ENCODE results near the gene RXRG.

The RXRG gene

GRCh38 chr1:165409657-165410358 lies 35.1 kb downstream of the RXRG start:
- DNase-seq (ENCODE audit: low read depth): no peak

GRCh38 chr1:165408518-165408917 lies 36.4 kb downstream of the RXRG start:
- DNase-seq (ENCODE audit: low read depth): no peak

- DNase-seq (ENCODE audit: low read depth): no peak
These were observed 37.5 kb downstream of the RXRG start for GRCh38 chr1:165407398-165407797.

GRCh38 chr1:165403835-165404482 lies 41.0 kb downstream of the RXRG start:
- no peak for DNase-seq (ENCODE audit: low read depth)

- no peak for DNase-seq (ENCODE audit: low read depth)
These were observed 42.3 kb downstream of the RXRG start for GRCh38 chr1:165402517-165403111.

- no peak for DNase-seq (ENCODE audit: low read depth)
These were observed 47.0 kb downstream of the RXRG start for GRCh38 chr1:165397944-165398343.

- DNase-seq (ENCODE audit: low read depth): no peak
These were observed 49.0 kb downstream of the RXRG start for GRCh38 chr1:165395901-165396300.

- no peak for DNase-seq (ENCODE audit: low read depth)
These were observed 49.4 kb downstream of the RXRG start for GRCh38 chr1:165395478-165395877.

GRCh38 chr1:165392634-165393571 lies 52.0 kb downstream of the RXRG start:
- DNase-seq (ENCODE audit: low read depth): peak; percentile 75

GRCh38 chr1:165389609-165390008 lies 55.3 kb downstream of the RXRG start:
- no peak for DNase-seq (ENCODE audit: low read depth)

- no peak for DNase-seq (ENCODE audit: low read depth)
These were observed 57.0 kb downstream of the RXRG start for GRCh38 chr1:165387961-165388360.

- DNase-seq (ENCODE audit: low read depth): no peak
These were observed 57.4 kb downstream of the RXRG start for GRCh38 chr1:165387505-165387904.

- DNase-seq (ENCODE audit: low read depth): no peak
These were observed 61.1 kb downstream of the RXRG start for GRCh38 chr1:165383599-165384405.

GRCh38 chr1:165383067-165383466 lies 61.9 kb downstream of the RXRG start:
- no peak for DNase-seq (ENCODE audit: low read depth)

- no peak for DNase-seq (ENCODE audit: low read depth)
These were observed 63.0 kb downstream of the RXRG start for GRCh38 chr1:165381745-165382505.

GRCh38 chr1:165376811-165377311 lies 68.1 kb downstream of the RXRG start:
- DNase-seq (ENCODE audit: low read depth): no peak

- no peak for DNase-seq (ENCODE audit: low read depth)
These were observed 68.7 kb downstream of the RXRG start for GRCh38 chr1:165376041-165376810.

- DNase-seq (ENCODE audit: low read depth): no peak
These were observed 69.3 kb downstream of the RXRG start for GRCh38 chr1:165375623-165376022.

- DNase-seq (ENCODE audit: low read depth): no peak
These were observed 73.2 kb downstream of the RXRG start for GRCh38 chr1:165371588-165372225.
